K562 (cell line): ENCODE measurements around the gene ETHE1. TPM values are rescaled to one million over a fixed set of nuclear protein-coding genes. Genes with fewer than 3 reads are reported as not detected.
A peak's percentile ranks its signal among the peaks of the same experiment; 100 is the strongest.

ENCODE experiments used
- ATAC-seq: fragments of 200-7000 bp; cut with Tn5 transposase; 3 replicates; pipeline ENCODE4 v1.9.1; 2020; ENCODE audit warnings: moderate library complexity
- BruUV-seq: library from RNA; stranded (reverse); fragments of 400-500 nt; replicated peaks from 2 replicates; lab custom pipeline; 2021; lab: Mats Ljungman, UMichigan
- CTCF ChIA-PET: fragments of 300-600 bp; formaldehyde crosslinking; extraction: SDS; loops from one replicate; lab custom pipeline; 2021; ENCODE audit warnings: low intra/inter-chr PET ratio; lab: Yijun Ruan, JAX
- POLR2A ChIA-PET: fragments of 300-600, 350-650 bp; sonication (Branson Sonifier 250); formaldehyde crosslinking; extraction: SDS; loops from one replicate; lab custom pipeline; 2021; ENCODE audit warnings: antibody characterized with exemption, inconsistent platforms; lab: Yijun Ruan, JAX
- DNase-seq, 4 experiments: peaks; one replicate each; pipeline versions ENCODE4 v3.0.0 to v3.0.0-alpha.2; 2011 to 2018; ENCODE audit warnings: low spot score in 3 of 4, mixed read lengths in 3 of 4; ENCODE audit errors: extremely low read depth in 1 of 4
- FAIRE-seq: peaks from 2 replicates; lab custom pipeline; 2011; peaks lifted over from hg19 to GRCh38; lab: Jason Lieb, UNC
- H2AFZ ChIP-seq: 2 replicates; pipeline ENCODE4 v1.6.0; 2011; ENCODE audit warnings: low read depth, low read length, control low read depth, inconsistent platforms
- H3K27ac ChIP-seq: fragments of 200-600 bp; 3 replicates; pipeline ENCODE4 v1.8.0; 2011; ENCODE audit warnings: low read depth, mild to moderate bottlenecking, control low read depth, inconsistent platforms, low read length, moderate library complexity, mixed read lengths; ENCODE audit errors: extremely low read depth
- H3K27me3 ChIP-seq, 2 experiments: fragments of 300-600 bp in 1 of 2; 2 replicates in 1 of 2; 3 replicates in 1 of 2; pipeline versions ENCODE4 v1.6.0 to v1.8.0; 2011; ENCODE audit warnings: inconsistent platforms in 2 of 2, low read length in 2 of 2, mild to moderate bottlenecking in 1 of 2, mixed read lengths in 1 of 2, moderate library complexity in 1 of 2; ENCODE audit not compliant: control insufficient read depth in 2 of 2, insufficient read depth in 2 of 2
- H3K36me3 ChIP-seq: fragments of 300-600 bp; 3 replicates; pipeline ENCODE4 v1.8.0; 2011; ENCODE audit warnings: mild to moderate bottlenecking, low read length, inconsistent platforms; ENCODE audit not compliant: control insufficient read depth, insufficient read depth
- H3K4me1 ChIP-seq, 2 experiments: fragments of 200-600 bp in 1 of 2; replicated peaks in 1 of 2; 2 replicates in 1 of 2; 3 replicates in 1 of 2; pipeline versions ENCODE4 v1.5.1 to v1.8.0; 2011; ENCODE audit warnings: inconsistent platforms in 2 of 2, low read length in 2 of 2, mild to moderate bottlenecking in 1 of 2, mixed read lengths in 1 of 2, moderate library complexity in 1 of 2; ENCODE audit not compliant: control insufficient read depth in 2 of 2, insufficient read depth in 2 of 2
- H3K4me2 ChIP-seq: 2 replicates; pipeline ENCODE4 v1.6.1; 2011; ENCODE audit warnings: low read length, control low read depth, inconsistent platforms, mixed read lengths; ENCODE audit not compliant: insufficient read depth
- H3K4me3 ChIP-seq: fragments of 200-600 bp; sonication (generic), shearing (Covaris generic); 2 replicates; pipeline ENCODE4 v1.5.1; 2016; ENCODE audit warnings: control low read depth, inconsistent platforms
- H3K79me2 ChIP-seq: fragments of 200-600 bp; 3 replicates; pipeline ENCODE4 v1.8.0; 2011; ENCODE audit warnings: low read length, inconsistent platforms; ENCODE audit not compliant: control insufficient read depth, insufficient read depth
- H3K9ac ChIP-seq, 2 experiments: 2 replicates each; pipeline versions ENCODE4 v1.6.0 to v1.6.1; 2011; ENCODE audit warnings: low read depth in 2 of 2, low read length in 2 of 2, control low read depth in 1 of 2, inconsistent platforms in 1 of 2, mild to moderate bottlenecking in 1 of 2, mixed read lengths in 1 of 2; ENCODE audit not compliant: insufficient read depth in 1 of 2
- H3K9me1 ChIP-seq: one replicate; pipeline ENCODE4 v1.6.0; 2011; ENCODE audit warnings: inconsistent platforms, mild to moderate bottlenecking, low read length, moderate library complexity; ENCODE audit not compliant: control insufficient read depth, insufficient read depth
- H3K9me3 ChIP-seq: replicated peaks from 2 replicates; pipeline ENCODE4 v1.5.1; 2011; ENCODE audit warnings: low read depth, low read length, inconsistent platforms; ENCODE audit not compliant: control insufficient read depth, insufficient read depth
- H4K20me1 ChIP-seq: replicated peaks from 2 replicates; pipeline ENCODE4 v1.6.1; 2011; ENCODE audit warnings: low read length, inconsistent platforms, mixed read lengths; ENCODE audit not compliant: control insufficient read depth, insufficient read depth
- DIDO1 ChIP-seq: fragments of 450-650 bp; IDR thresholded peaks from 2 replicates; pipeline ENCODE4 v1.6.1; 2016; ENCODE audit warnings: low read depth, missing biosample characterization, missing genetic modification characterization
- HCFC1 ChIP-seq: IDR thresholded peaks from 2 replicates; pipeline ENCODE4 v1.6.1; 2012; ENCODE audit warnings: low read depth, low read length, improper control_type of control experiment
- SIX5 ChIP-seq, 2 experiments: IDR thresholded peaks; 2 replicates each; pipeline ENCODE4 v1.6.1; 2011; ENCODE audit warnings: low read length in 2 of 2, borderline replicate concordance in 1 of 2, low read depth in 1 of 2, mild to moderate bottlenecking in 1 of 2, moderate library complexity in 1 of 2; ENCODE audit not compliant: insufficient read depth in 1 of 2
- XRCC5 ChIP-seq: fragments of 200-400 bp; formaldehyde crosslinking; IDR thresholded peaks from 2 replicates; pipeline ENCODE4 v1.6.1; 2017; ENCODE audit warnings: low read depth, mild to moderate bottlenecking, low read length
- ZNF431 ChIP-seq: sonication (generic); formaldehyde crosslinking; IDR thresholded peaks from 2 replicates; pipeline ENCODE4 v1.8.0; 2022; ENCODE audit warnings: mild to moderate bottlenecking, missing genetic modification reagents
- ZNF75A ChIP-seq: fragments of 450-650 bp; formaldehyde crosslinking; IDR thresholded peaks from 2 replicates; pipeline ENCODE4 v1.4.0; 2020; ENCODE audit warnings: mild to moderate bottlenecking
- WGBS: fragments of 100-300 bp; shearing (Covaris generic); methylation state at CpG from one replicate; pipeline ENCODE4 v1.1.6; 2016; ENCODE audit warnings: low coverage, mixed read lengths; ENCODE audit not compliant: insufficient coverage; ENCODE audit errors: missing lambda C conversion rate; 5-methylcytosine and 5-hydroxymethylcytosine counted together
- in situ Hi-C: fragments of 300-500 bp; cut with MboI; formaldehyde crosslinking; loops from 4 replicates; pipeline ENCODE4 v1.15.0; 2018; ENCODE audit warnings: inconsistent platforms, mixed read lengths
- intact Hi-C: fragments of 100-400 bp; cut with micrococcal nuclease; formaldehyde crosslinking; loops from 2 replicates; pipeline ENCODE4 v1.14.2; 2022
- polyA plus RNA-seq, 8 experiments: library from polyadenylated mRNA; depleted of rRNA in 4 of 8; stranded (reverse) in 5 of 8; unstranded in 3 of 8; fragments of >200 nt; fragmentation: Nextera tagmentation in 2 of 8; fragmentation: Illumina TruSeq in 1 of 8; extraction: Ambion mirVana in 2 of 8; extraction: Trizol in 1 of 8; gene quantifications; 2 replicates each; pipeline versions ENCODE4 v1.2.1 to v1.2.3, GENCODE V29; 2011 to 2014; ENCODE audit warnings: inconsistent platforms in 1 of 8, missing spikeins in 1 of 8
- total RNA-seq, 7 experiments: library from RNA; depleted of rRNA in 6 of 7; stranded (reverse); fragments of >200 nt in 6 of 7; fragmentation: Illumina TruSeq in 2 of 7; extraction: Trizol in 2 of 7; gene quantifications; 2 replicates each; pipeline versions ENCODE4 v1.2.1 to v1.2.3, GENCODE V29; 2011 to 2021; ENCODE audit warnings: low replicate concordance in 1 of 7
- TF ChIP-seq, protein P1 (sequence below): sonication (generic); formaldehyde crosslinking; IDR thresholded peaks from 2 replicates; pipeline ENCODE4 v1.8.0; 2023; ENCODE audit warnings: mild to moderate bottlenecking, missing genetic modification reagents
- TF ChIP-seq, protein P2 (sequence below): sonication (generic); formaldehyde crosslinking; IDR thresholded peaks from 2 replicates; pipeline ENCODE4 v1.8.0; 2022; ENCODE audit warnings: mild to moderate bottlenecking, low read depth, missing genetic modification reagents

Gene ETHE1
- total and polyA plus RNA-seq, 9 of the 15 experiments (the other 6 are each of a cell fraction or from before 2014, with no cell fraction given) = 2.9 to 21.0 (median 10.2) TPM

DNA sequence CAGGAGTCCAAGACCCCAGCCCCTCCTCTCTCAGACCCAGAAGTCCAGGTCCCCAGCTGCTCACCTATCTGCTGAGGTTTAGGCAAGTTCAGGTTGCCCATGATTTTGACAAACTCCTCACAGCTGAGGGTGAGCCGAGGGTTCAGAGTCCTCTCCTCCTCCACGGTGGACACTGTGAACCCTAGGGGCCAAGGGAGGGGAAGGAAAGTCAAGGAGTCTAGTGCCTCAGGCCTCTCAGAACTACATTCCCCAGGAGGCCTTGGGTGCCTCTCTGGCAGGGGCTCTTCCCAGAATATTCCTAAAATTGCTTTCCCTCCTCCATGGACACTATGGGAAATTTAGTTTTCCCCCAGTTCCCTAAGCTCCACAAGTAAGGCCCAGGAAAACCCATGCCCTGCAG, 19.1 kb downstream of the ETHE1 start:
- no peak for FAIRE-seq
- Histone ChIP-seq H4K20me1 (no peaks in the 10 kb centered on the region), H3K4me3 (no peak overlapping the region), H3K27ac (no peak overlapping the region), H3K4me2 (no peak overlapping the region), H3K79me2 (no peaks in the 10 kb centered on the region), H3K9me1 (no peaks in the 10 kb centered on the region), H2AFZ (no peak overlapping the region), H3K9me3 (no peaks in the 10 kb centered on the region), H3K9ac (peak overlapping the region in 1 of 2 experiments; percentile 68; a peak in 1 of 4 replicates), H3K27me3 (no peaks in the 10 kb centered on the region), H3K36me3 (0 out of 3 replicates have a peak, but pooled peaks cover 2% of the 10 kb centered on the region), H3K4me1 (peaks cover 18 to 24% of the 10 kb centered on the region in 2 experiments)
- POLR2A ChIA-PET = no interaction called here
- intact Hi-C loops = no loop called here
- in situ Hi-C loops = no loop called here
- no peak for DNase-seq
- CTCF ChIA-PET = no interaction called here
- no CpG with 5 or more reads among the region's 2 CpGs for WGBS
- BruUV-seq = no TSS peak
- TF ChIP-seq DIDO1 (tag) = no peak
- TF ChIP-seq XRCC5 = no peak
- no peak for TF ChIP-seq ZNF431 (CRISPR knock-in tag)
- TF ChIP-seq, protein P1, sequence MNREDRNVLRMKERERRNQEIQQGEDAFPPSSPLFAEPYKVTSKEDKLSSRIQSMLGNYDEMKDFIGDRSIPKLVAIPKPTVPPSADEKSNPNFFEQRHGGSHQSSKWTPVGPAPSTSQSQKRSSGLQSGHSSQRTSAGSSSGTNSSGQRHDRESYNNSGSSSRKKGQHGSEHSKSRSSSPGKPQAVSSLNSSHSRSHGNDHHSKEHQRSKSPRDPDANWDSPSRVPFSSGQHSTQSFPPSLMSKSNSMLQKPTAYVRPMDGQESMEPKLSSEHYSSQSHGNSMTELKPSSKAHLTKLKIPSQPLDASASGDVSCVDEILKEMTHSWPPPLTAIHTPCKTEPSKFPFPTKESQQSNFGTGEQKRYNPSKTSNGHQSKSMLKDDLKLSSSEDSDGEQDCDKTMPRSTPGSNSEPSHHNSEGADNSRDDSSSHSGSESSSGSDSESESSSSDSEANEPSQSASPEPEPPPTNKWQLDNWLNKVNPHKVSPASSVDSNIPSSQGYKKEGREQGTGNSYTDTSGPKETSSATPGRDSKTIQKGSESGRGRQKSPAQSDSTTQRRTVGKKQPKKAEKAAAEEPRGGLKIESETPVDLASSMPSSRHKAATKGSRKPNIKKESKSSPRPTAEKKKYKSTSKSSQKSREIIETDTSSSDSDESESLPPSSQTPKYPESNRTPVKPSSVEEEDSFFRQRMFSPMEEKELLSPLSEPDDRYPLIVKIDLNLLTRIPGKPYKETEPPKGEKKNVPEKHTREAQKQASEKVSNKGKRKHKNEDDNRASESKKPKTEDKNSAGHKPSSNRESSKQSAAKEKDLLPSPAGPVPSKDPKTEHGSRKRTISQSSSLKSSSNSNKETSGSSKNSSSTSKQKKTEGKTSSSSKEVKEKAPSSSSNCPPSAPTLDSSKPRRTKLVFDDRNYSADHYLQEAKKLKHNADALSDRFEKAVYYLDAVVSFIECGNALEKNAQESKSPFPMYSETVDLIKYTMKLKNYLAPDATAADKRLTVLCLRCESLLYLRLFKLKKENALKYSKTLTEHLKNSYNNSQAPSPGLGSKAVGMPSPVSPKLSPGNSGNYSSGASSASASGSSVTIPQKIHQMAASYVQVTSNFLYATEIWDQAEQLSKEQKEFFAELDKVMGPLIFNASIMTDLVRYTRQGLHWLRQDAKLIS (CRISPR knock-in tag) = no peak
- TF ChIP-seq HCFC1 = peak; percentile 63
- TF ChIP-seq ZNF75A (CRISPR knock-in tag) = no peak
- 0 out of 4 replicates have a peak, but pooled peaks of 1 of the 2 experiments have one; percentile 12 for TF ChIP-seq SIX5 (IDR thresholded peaks at IDR 0.05; ENCODE audit: borderline replicate concordance in 1 of 2, insufficient read depth in 1 of 2, low read depth in 1 of 2, low read length in 2 of 2)
- TF ChIP-seq, protein P2, sequence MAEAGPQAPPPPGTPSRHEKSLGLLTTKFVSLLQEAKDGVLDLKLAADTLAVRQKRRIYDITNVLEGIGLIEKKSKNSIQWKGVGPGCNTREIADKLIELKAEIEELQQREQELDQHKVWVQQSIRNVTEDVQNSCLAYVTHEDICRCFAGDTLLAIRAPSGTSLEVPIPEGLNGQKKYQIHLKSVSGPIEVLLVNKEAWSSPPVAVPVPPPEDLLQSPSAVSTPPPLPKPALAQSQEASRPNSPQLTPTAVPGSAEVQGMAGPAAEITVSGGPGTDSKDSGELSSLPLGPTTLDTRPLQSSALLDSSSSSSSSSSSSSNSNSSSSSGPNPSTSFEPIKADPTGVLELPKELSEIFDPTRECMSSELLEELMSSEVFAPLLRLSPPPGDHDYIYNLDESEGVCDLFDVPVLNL (CRISPR knock-in tag) = no peak
- ATAC-seq = no peak
